Measurements from ENCODE around the gene RAPGEF2. TPM values are rescaled to one million over a fixed set of nuclear protein-coding genes. Genes with fewer than 3 reads are reported as not detected.
A peak's percentile ranks its signal among the peaks of the same experiment; 100 is the strongest.

RAPGEF2 gene
- total and polyA plus RNA-seq, 2 donors (not counting 3 experiments of a cell fraction or from before 2014, with no cell fraction given), result 28.7 to 55.2 TPM

DNA sequence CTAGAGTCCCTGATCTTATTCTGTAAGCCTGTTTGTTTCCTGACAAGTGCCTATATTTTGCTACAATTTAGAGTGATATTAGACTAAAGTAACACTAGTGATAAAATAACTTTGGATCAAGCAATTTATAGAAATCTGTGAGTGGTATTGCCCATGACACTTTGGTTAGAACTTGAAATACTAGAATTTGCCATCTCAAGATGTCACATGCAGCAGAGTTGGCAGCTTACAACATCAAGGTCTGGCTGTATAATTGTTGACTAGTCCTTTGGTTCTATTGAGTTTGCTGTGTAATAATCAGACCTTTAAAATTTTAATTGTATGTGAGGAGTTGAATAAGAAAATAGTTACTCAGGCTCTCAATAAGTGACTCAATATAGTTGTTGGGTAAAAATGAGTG is 167.1 kb downstream of the RAPGEF2 start:
- dilution Hi-C loops (cut with MboI; ENCODE audit: extremely low pct_ligation_motif_present, low sequenced_read_pairs), result no loop called here
- ChIA-PET CTCF (interaction anchor here (1.2 kb wide), 1 partner anchor 10 kb away, joined by 3 read pairs; no protein-coding TSS in a partner anchor), POLR2A (no interaction called here)
- no peak overlapping the region for H2AFZ ChIP-seq (ENCODE audit: low read depth, low read length)
- no peaks in the 10 kb centered on the region for H3K9me1 ChIP-seq (replicated peaks; ENCODE audit: control insufficient read depth, extremely low read depth, insufficient read depth, low read length)
- H3K9me3 ChIP-seq (replicated peaks; ENCODE audit: control insufficient read depth, insufficient read depth, low read length), result no peaks in the 10 kb centered on the region
- TF ChIP-seq POLR2A (IDR thresholded peaks at IDR 0.05; ENCODE audit: low read depth, low read length), result no peak
- no peak for TF ChIP-seq FOS (IDR thresholded peaks at IDR 0.05; ENCODE audit: borderline replicate concordance, insufficient read depth, low read length)
- no peak for TF ChIP-seq GATA2 (IDR thresholded peaks at IDR 0.05; ENCODE audit: insufficient read depth, insufficient read length, low read depth, low read length)
- FAIRE-seq, result no peak
- H3K4me2 ChIP-seq (ENCODE audit: insufficient read depth, low read length), result no peak overlapping the region
- intact Hi-C loops (cut with micrococcal nuclease), result loop anchor here (5.0 kb wide), 1 partner anchor 132 kb away; no protein-coding TSS in a partner anchor
- no TSS peak for BruUV-seq (replicated peaks)
- H4K20me1 ChIP-seq (replicated peaks; ENCODE audit: control insufficient read depth, extremely low read depth, insufficient read depth, low read length), result no peaks in the 10 kb centered on the region
- H3K9ac ChIP-seq (replicated peaks; ENCODE audit: extremely low read depth, insufficient read depth, low read length), result no peak overlapping the region
- no peak overlapping the region for H3K4me3 ChIP-seq (replicated peaks in 1 of 3; ENCODE audit: insufficient read depth in 1 of 3, low read depth in 1 of 3, low read length in 3 of 3)
- H3K27me3 ChIP-seq (ENCODE audit: control insufficient read depth in 2 of 2, insufficient read depth in 2 of 2, low read length in 2 of 2), result no peaks in the 10 kb centered on the region
- no peaks in the 10 kb centered on the region for H3K36me3 ChIP-seq (ENCODE audit: control insufficient read depth in 2 of 2, extremely low read depth in 1 of 2, insufficient read depth in 2 of 2, low read length in 2 of 2)
- no peak for DNase-seq (ENCODE audit: low read depth, low spot score)
- no peaks in the 10 kb centered on the region for H3K79me2 ChIP-seq (ENCODE audit: control insufficient read depth, insufficient read depth, low read length)
- H3K27ac ChIP-seq (ENCODE audit: insufficient read depth, low read depth, low read length), result no peak overlapping the region
- H3K4me1 ChIP-seq (ENCODE audit: control insufficient read depth, extremely low read depth, insufficient read depth, low read length), result peaks cover 68% of the 10 kb centered on the region

DNA sequence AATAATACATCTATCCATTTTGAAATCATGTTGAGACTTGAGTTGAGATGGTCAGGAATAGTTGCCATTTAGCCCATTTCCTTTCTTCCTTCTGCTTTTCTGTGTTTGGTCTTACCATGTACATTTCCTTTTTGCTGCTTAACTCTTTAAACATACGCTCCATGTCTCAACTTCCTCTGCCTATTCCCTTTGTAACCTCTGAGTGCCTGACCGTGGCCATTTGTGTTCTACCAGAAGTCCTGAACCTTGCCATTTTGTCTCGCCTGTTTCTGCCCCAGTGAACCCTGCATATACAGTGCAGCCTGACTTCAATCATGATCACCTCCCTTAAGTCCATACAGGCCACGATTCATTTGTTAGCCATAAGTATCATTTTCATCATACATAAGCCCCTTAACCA is 169.0 kb downstream of the RAPGEF2 start:
- BruUV-seq (replicated peaks), result no TSS peak

More for the DNA sequence above, 169.0 kb downstream of the RAPGEF2 start:
- intact Hi-C loops (cut with micrococcal nuclease), result loop anchor here (5.0 kb wide), 1 partner anchor 130 kb away; no protein-coding TSS in a partner anchor
- no peaks in the 10 kb centered on the region for H4K20me1 ChIP-seq (replicated peaks; ENCODE audit: control insufficient read depth, extremely low read depth, insufficient read depth, low read length)
- DNase-seq (ENCODE audit: low read depth, low spot score) (peak; percentile 49), FAIRE-seq (peak; percentile 76)
- POLR2A ChIA-PET, result no interaction called here
- no peak overlapping the region for H2AFZ ChIP-seq (ENCODE audit: low read depth, low read length)
- peak overlapping the region; percentile 20 for H3K27ac ChIP-seq (ENCODE audit: insufficient read depth, low read depth, low read length)
- CTCF ChIA-PET, result no interaction called here
- no peaks in the 10 kb centered on the region for H3K36me3 ChIP-seq (ENCODE audit: control insufficient read depth in 2 of 2, extremely low read depth in 1 of 2, insufficient read depth in 2 of 2, low read length in 2 of 2)
- TF ChIP-seq MYC (IDR thresholded peaks at IDR 0.05; ENCODE audit: low read depth, low read length), result no peak
- TF ChIP-seq POLR2AphosphoS5 (IDR thresholded peaks at IDR 0.05; ENCODE audit: insufficient read depth, low read depth, low read length), result no peak
- no peak for TF ChIP-seq FOS (IDR thresholded peaks at IDR 0.05; ENCODE audit: borderline replicate concordance, insufficient read depth, low read length)
- no peak for TF ChIP-seq GATA2 (IDR thresholded peaks at IDR 0.05; ENCODE audit: insufficient read depth, insufficient read length, low read depth, low read length)
- no peak for TF ChIP-seq EZH2 (IDR thresholded peaks at IDR 0.05; ENCODE audit: borderline replicate concordance, low read depth, low read length, severe bottlenecking)
- TF ChIP-seq, protein P1, sequence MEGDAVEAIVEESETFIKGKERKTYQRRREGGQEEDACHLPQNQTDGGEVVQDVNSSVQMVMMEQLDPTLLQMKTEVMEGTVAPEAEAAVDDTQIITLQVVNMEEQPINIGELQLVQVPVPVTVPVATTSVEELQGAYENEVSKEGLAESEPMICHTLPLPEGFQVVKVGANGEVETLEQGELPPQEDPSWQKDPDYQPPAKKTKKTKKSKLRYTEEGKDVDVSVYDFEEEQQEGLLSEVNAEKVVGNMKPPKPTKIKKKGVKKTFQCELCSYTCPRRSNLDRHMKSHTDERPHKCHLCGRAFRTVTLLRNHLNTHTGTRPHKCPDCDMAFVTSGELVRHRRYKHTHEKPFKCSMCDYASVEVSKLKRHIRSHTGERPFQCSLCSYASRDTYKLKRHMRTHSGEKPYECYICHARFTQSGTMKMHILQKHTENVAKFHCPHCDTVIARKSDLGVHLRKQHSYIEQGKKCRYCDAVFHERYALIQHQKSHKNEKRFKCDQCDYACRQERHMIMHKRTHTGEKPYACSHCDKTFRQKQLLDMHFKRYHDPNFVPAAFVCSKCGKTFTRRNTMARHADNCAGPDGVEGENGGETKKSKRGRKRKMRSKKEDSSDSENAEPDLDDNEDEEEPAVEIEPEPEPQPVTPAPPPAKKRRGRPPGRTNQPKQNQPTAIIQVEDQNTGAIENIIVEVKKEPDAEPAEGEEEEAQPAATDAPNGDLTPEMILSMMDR (IDR thresholded peaks at IDR 0.05; ENCODE audit: extremely low read depth in 1 of 2, insufficient read depth in 1 of 2, low read depth in 1 of 2, low read length in 2 of 2), result no peak
- no peak for TF ChIP-seq POLR2A (IDR thresholded peaks at IDR 0.05; ENCODE audit: low read depth, low read length)
- TF ChIP-seq, protein P2, sequence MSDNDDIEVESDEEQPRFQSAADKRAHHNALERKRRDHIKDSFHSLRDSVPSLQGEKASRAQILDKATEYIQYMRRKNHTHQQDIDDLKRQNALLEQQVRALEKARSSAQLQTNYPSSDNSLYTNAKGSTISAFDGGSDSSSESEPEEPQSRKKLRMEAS (IDR thresholded peaks at IDR 0.05; ENCODE audit: insufficient read depth, insufficient read length), result no peak
- TF ChIP-seq JUN (IDR thresholded peaks at IDR 0.05; ENCODE audit: borderline replicate concordance, insufficient read depth, insufficient read length, low read depth), result no peak
- H3K9me3 ChIP-seq (replicated peaks; ENCODE audit: control insufficient read depth, insufficient read depth, low read length), result no peaks in the 10 kb centered on the region
- H3K4me3 ChIP-seq (replicated peaks in 1 of 3; ENCODE audit: insufficient read depth in 1 of 3, low read depth in 1 of 3, low read length in 3 of 3), result no peak overlapping the region
- peaks cover 58% of the 10 kb centered on the region for H3K4me1 ChIP-seq (ENCODE audit: control insufficient read depth, extremely low read depth, insufficient read depth, low read length)
- no peak overlapping the region for H3K9ac ChIP-seq (replicated peaks; ENCODE audit: extremely low read depth, insufficient read depth, low read length)
- dilution Hi-C loops (cut with MboI; ENCODE audit: extremely low pct_ligation_motif_present, low sequenced_read_pairs), result no loop called here
- H3K79me2 ChIP-seq (ENCODE audit: control insufficient read depth, insufficient read depth, low read length), result no peaks in the 10 kb centered on the region
- no peaks in the 10 kb centered on the region for H3K27me3 ChIP-seq (ENCODE audit: control insufficient read depth in 2 of 2, insufficient read depth in 2 of 2, low read length in 2 of 2)
- peak overlapping the region; percentile 20 for H3K4me2 ChIP-seq (ENCODE audit: insufficient read depth, low read length)
- no peaks in the 10 kb centered on the region for H3K9me1 ChIP-seq (replicated peaks; ENCODE audit: control insufficient read depth, extremely low read depth, insufficient read depth, low read length)
